HEK293 (cell line): ENCODE measurements around the gene KRT40.

Experiments used
- CTCF ChIA-PET: fragments of 350-600 bp; formaldehyde crosslinking; extraction: SDS; loops from one replicate; lab custom pipeline; 2021; ENCODE audit warnings: antibody characterized with exemption; lab: Yijun Ruan, JAX
- POLR2A ChIA-PET: fragments of 300-600 bp; formaldehyde crosslinking; extraction: SDS; loops from one replicate; lab custom pipeline; 2020; ENCODE audit warnings: antibody characterized with exemption, inconsistent platforms; lab: Yijun Ruan, JAX
- H3K27ac ChIP-seq: fragments of 200-500 bp; sonication (Bioruptor generic); 2 replicates; pipeline ENCODE4 v1.5.1; 2014; ENCODE audit warnings: low read depth, low read length, control low read depth, inconsistent platforms; ENCODE audit errors: extremely low read depth
- H3K36me3 ChIP-seq, 2 experiments: fragments of 200-500 bp in 1 of 2; sonication (Bioruptor generic) in 1 of 2; 1 replicate in 1 of 2; 2 replicates in 1 of 2; pipeline ENCODE4 v1.5.1; 2014 to 2017; ENCODE audit warnings: inconsistent platforms in 2 of 2, low read length in 2 of 2; ENCODE audit not compliant: control insufficient read depth in 2 of 2, insufficient read depth in 1 of 2
- H3K4me1 ChIP-seq: fragments of 200-500 bp; sonication (Bioruptor generic); 2 replicates; pipeline ENCODE4 v1.5.1; 2014; ENCODE audit warnings: mild to moderate bottlenecking, low read length, inconsistent platforms; ENCODE audit not compliant: control insufficient read depth, insufficient read depth
- H3K4me3 ChIP-seq: 2 replicates; pipeline ENCODE4 v1.5.1; 2011; ENCODE audit warnings: low read depth, mild to moderate bottlenecking, control low read depth, low read length, moderate library complexity
- H3K9me3 ChIP-seq: fragments of 200-500 bp; sonication (Bioruptor generic); 2 replicates; pipeline ENCODE4 v1.5.1; 2014; ENCODE audit warnings: low read depth, low read length, inconsistent platforms; ENCODE audit not compliant: control insufficient read depth, insufficient read depth
- ELK4 ChIP-seq: IDR thresholded peaks from 2 replicates; pipeline ENCODE4 v1.6.1; 2011; ENCODE audit warnings: mild to moderate bottlenecking, low read depth, low read length, borderline replicate concordance
- HOXD13 ChIP-seq: sonication (generic); formaldehyde crosslinking; IDR thresholded peaks from 2 replicates; pipeline ENCODE4 v1.8.0; 2022; ENCODE audit warnings: missing genetic modification reagents, borderline replicate concordance
- KLF16 ChIP-seq: fragments of 450-650 bp; formaldehyde crosslinking; IDR thresholded peaks from 2 replicates; pipeline ENCODE4 v1.5.1; 2017; ENCODE audit warnings: missing biosample characterization, missing genetic modification characterization
- PRDM10 ChIP-seq: fragments of 450-650 bp; formaldehyde crosslinking; IDR thresholded peaks from 2 replicates; pipeline ENCODE4 v1.5.1; 2016; ENCODE audit warnings: missing biosample characterization, missing genetic modification characterization
- TSHZ1 ChIP-seq: fragments of 450-650 bp; formaldehyde crosslinking; IDR thresholded peaks from 2 replicates; pipeline ENCODE4 v1.5.1; 2016; ENCODE audit warnings: missing biosample characterization, missing genetic modification characterization, borderline replicate concordance
- YY1 ChIP-seq: fragments of 450-650 bp; formaldehyde crosslinking; IDR thresholded peaks from 2 replicates; pipeline ENCODE4 v1.5.1; 2018; ENCODE audit warnings: missing biosample characterization, missing genetic modification characterization
- ZNF112 ChIP-seq: fragments of 450-650 bp; formaldehyde crosslinking; IDR thresholded peaks from 2 replicates; pipeline ENCODE4 v1.5.0; 2017; ENCODE audit warnings: missing biosample characterization, missing genetic modification characterization
- ZNF132 ChIP-seq: fragments of 450-650 bp; formaldehyde crosslinking; IDR thresholded peaks from 2 replicates; pipeline ENCODE4 v1.5.1; 2017; ENCODE audit warnings: missing biosample characterization, missing genetic modification characterization, borderline replicate concordance
- ZNF140 ChIP-seq: fragments of 450-650 bp; formaldehyde crosslinking; IDR thresholded peaks from 2 replicates; pipeline ENCODE4 v1.5.1; 2016; ENCODE audit warnings: missing biosample characterization, missing genetic modification characterization
- ZNF155 ChIP-seq: fragments of 450-650 bp; formaldehyde crosslinking; IDR thresholded peaks from 2 replicates; pipeline ENCODE4 v1.5.1; 2016; ENCODE audit warnings: missing biosample characterization, missing genetic modification characterization
- ZNF274 ChIP-seq, 2 experiments: fragments of 200-500 bp in 1 of 2; fragments of 450-650 bp in 1 of 2; sonication (Bioruptor generic) in 1 of 2; formaldehyde crosslinking in 1 of 2; IDR thresholded peaks; 2 replicates each; pipeline versions ENCODE4 v1.5.1 to v1.6.1; 2014 to 2016; ENCODE audit warnings: borderline replicate concordance in 1 of 2, inconsistent platforms in 1 of 2, low read length in 1 of 2, missing biosample characterization in 1 of 2, missing genetic modification characterization in 1 of 2
- ZNF354C ChIP-seq: fragments of 450-650 bp; formaldehyde crosslinking; IDR thresholded peaks from 2 replicates; pipeline ENCODE4 v1.5.1; 2016; ENCODE audit warnings: missing biosample characterization, missing genetic modification characterization, low read depth, borderline replicate concordance
- ZNF404 ChIP-seq: fragments of 450-650 bp; formaldehyde crosslinking; IDR thresholded peaks from 2 replicates; pipeline ENCODE4 v1.5.1; 2017; ENCODE audit warnings: missing biosample characterization, missing genetic modification characterization
- ZNF530 ChIP-seq: fragments of 450-650 bp; formaldehyde crosslinking; IDR thresholded peaks from 2 replicates; pipeline ENCODE4 v1.5.1; 2016; ENCODE audit warnings: low read depth, missing biosample characterization, missing genetic modification characterization
- ZNF621 ChIP-seq: fragments of 450-650 bp; formaldehyde crosslinking; IDR thresholded peaks from 2 replicates; pipeline ENCODE4 v1.5.1; 2017; ENCODE audit warnings: missing biosample characterization, missing genetic modification characterization
- ZNF670 ChIP-seq: fragments of 450-650 bp; formaldehyde crosslinking; IDR thresholded peaks from 2 replicates; pipeline ENCODE4 v1.5.1; 2016; ENCODE audit warnings: missing biosample characterization, missing genetic modification characterization, low read depth
- ZNF792 ChIP-seq: fragments of 450-650 bp; formaldehyde crosslinking; IDR thresholded peaks from 2 replicates; pipeline ENCODE4 v1.5.1; 2016; ENCODE audit warnings: missing biosample characterization, missing genetic modification characterization
- ZNF843 ChIP-seq: fragments of 450-650 bp; formaldehyde crosslinking; IDR thresholded peaks from 2 replicates; pipeline ENCODE4 v1.5.1; 2016; ENCODE audit warnings: missing biosample characterization, missing genetic modification characterization
- TF ChIP-seq, protein P1 (sequence below): fragments of 450-650 bp; formaldehyde crosslinking; IDR thresholded peaks from 2 replicates; pipeline ENCODE4 v1.5.1; 2017; ENCODE audit warnings: missing biosample characterization, mild to moderate bottlenecking, missing genetic modification characterization, moderate library complexity
- TF ChIP-seq, protein P2 (sequence below): fragments of 450-650 bp; formaldehyde crosslinking; IDR thresholded peaks from 2 replicates; pipeline ENCODE4 v1.5.1; 2016; ENCODE audit warnings: missing biosample characterization, missing genetic modification characterization, low read depth

Gene KRT40

DNA sequence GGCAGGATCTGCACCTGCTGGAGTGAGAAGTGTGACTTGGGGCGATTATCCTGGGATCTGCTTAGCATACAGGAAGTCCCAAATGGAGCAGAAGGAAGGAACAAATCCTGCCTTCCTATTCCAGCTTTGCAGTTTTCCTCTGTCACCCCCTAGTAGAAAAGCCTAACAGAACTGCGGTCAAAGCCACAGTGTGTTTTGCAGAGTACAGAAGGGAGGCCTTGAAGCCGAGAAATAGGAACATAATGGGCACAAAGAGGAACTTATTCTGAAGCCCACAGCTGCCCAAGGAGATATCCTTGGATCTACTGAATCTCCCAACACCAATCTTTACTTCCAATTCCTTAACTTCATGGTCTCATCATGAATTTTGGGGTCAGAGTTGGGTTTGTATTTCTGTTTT lies 34.4 kb upstream of the KRT40 start:
- Histone ChIP-seq H3K27ac (no peak overlapping the region), H3K4me3 (no peak overlapping the region), H3K36me3 (no peaks in the 10 kb centered on the region), H3K9me3 (no peaks in the 10 kb centered on the region), H3K4me1 (no peaks in the 10 kb centered on the region)
- no peak for TF ChIP-seq ZNF112 (tag by site-specific recombination)
- TF ChIP-seq ZNF530: no peak
- TF ChIP-seq, protein P1, sequence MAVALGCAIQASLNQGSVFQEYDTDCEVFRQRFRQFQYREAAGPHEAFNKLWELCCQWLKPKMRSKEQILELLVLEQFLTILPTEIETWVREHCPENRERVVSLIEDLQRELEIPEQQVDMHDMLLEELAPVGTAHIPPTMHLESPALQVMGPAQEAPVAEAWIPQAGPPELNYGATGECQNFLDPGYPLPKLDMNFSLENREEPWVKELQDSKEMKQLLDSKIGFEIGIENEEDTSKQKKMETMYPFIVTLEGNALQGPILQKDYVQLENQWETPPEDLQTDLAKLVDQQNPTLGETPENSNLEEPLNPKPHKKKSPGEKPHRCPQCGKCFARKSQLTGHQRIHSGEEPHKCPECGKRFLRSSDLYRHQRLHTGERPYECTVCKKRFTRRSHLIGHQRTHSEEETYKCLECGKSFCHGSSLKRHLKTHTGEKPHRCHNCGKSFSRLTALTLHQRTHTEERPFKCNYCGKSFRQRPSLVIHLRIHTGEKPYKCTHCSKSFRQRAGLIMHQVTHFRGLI (tag by site-specific recombination): no peak
- TF ChIP-seq ELK4: no peak
- TF ChIP-seq ZNF670: no peak
- TF ChIP-seq, protein P2, sequence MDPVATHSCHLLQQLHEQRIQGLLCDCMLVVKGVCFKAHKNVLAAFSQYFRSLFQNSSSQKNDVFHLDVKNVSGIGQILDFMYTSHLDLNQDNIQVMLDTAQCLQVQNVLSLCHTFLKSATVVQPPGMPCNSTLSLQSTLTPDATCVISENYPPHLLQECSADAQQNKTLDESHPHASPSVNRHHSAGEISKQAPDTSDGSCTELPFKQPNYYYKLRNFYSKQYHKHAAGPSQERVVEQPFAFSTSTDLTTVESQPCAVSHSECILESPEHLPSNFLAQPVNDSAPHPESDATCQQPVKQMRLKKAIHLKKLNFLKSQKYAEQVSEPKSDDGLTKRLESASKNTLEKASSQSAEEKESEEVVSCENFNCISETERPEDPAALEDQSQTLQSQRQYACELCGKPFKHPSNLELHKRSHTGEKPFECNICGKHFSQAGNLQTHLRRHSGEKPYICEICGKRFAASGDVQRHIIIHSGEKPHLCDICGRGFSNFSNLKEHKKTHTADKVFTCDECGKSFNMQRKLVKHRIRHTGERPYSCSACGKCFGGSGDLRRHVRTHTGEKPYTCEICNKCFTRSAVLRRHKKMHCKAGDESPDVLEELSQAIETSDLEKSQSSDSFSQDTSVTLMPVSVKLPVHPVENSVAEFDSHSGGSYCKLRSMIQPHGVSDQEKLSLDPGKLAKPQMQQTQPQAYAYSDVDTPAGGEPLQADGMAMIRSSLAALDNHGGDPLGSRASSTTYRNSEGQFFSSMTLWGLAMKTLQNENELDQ (tag by site-specific recombination): no peak
- no peak for TF ChIP-seq PRDM10 (tag by site-specific recombination)
- TF ChIP-seq ZNF155: no peak
- TF ChIP-seq ZNF621 (tag by site-specific recombination): no peak
- TF ChIP-seq ZNF404: no peak
- TF ChIP-seq HOXD13 (CRISPR knock-in tag): no peak
- TF ChIP-seq ZNF140 (tag by site-specific recombination): no peak
- no peak for TF ChIP-seq TSHZ1 (tag by site-specific recombination)
- TF ChIP-seq ZNF354C (tag by site-specific recombination): no peak
- no peak for TF ChIP-seq ZNF274 (IDR thresholded peaks at IDR 0.05; ENCODE audit: low read length)
- TF ChIP-seq ZNF274 (tag by site-specific recombination; IDR thresholded peaks at IDR 0.05; ENCODE audit: borderline replicate concordance): no peak
- TF ChIP-seq ZNF132 (tag by site-specific recombination): no peak
- TF ChIP-seq ZNF843 (tag by site-specific recombination): no peak
- TF ChIP-seq KLF16 (tag by site-specific recombination): no peak
- no peak for TF ChIP-seq YY1 (tag by site-specific recombination)
- no peak for TF ChIP-seq ZNF792 (tag by site-specific recombination)
- POLR2A ChIA-PET: no interaction called here
- CTCF ChIA-PET: interaction anchor here (0.7 kb wide), 1 partner anchor 294 kb away, joined by 3 read pairs; no protein-coding TSS in a partner anchor
